Loucy (cell line): ENCODE results near the gene NAP1L1.

Source experiments
- CTCF ChIP-seq: fragments of 200-600 bp; sonication (generic); conservative IDR thresholded peaks from 2 replicates; pipeline ENCODE4 v1.5.1; 2014; ENCODE audit warnings: mild to moderate bottlenecking, antibody characterized with exemption, low read length
- EZH2phosphoT487 ChIP-seq: fragments of 200-600 bp; IDR thresholded peaks from 2 replicates; pipeline ENCODE4 v1.6.1; 2018; ENCODE audit warnings: antibody characterized with exemption, mild to moderate bottlenecking, moderate library complexity, borderline replicate concordance

- TF ChIP-seq CTCF, result no peak
- TF ChIP-seq EZH2phosphoT487, result no peak
Measured at GRCh38 chr12:76038176-76038575, 46.3 kb downstream of the NAP1L1 start.
